Osteoblast (primary cell): ENCODE results near the gene KCNH4. TPM values are rescaled to one million over a fixed set of nuclear protein-coding genes. Genes with fewer than 3 reads are reported as not detected.

ENCODE experiments used
- DNase-seq: peaks from one replicate; pipeline ENCODE4 v3.0.0; 2011; ENCODE audit warnings: low spot score, mixed read lengths; ENCODE audit not compliant: insufficient read length; ENCODE audit errors: missing footprints
- H2AFZ ChIP-seq: 2 replicates; pipeline ENCODE4 v1.6.0; 2011; ENCODE audit warnings: mild to moderate bottlenecking, low read length
- H3K27ac ChIP-seq: 2 replicates; pipeline ENCODE4 v1.5.1; 2011; ENCODE audit warnings: mild to moderate bottlenecking, low read depth, low read length, moderate library complexity
- H3K27me3 ChIP-seq: 2 replicates; pipeline ENCODE4 v1.6.0; 2012; ENCODE audit warnings: mild to moderate bottlenecking, control low read depth, inconsistent platforms, low read length, moderate library complexity; ENCODE audit not compliant: insufficient read depth
- H3K36me3 ChIP-seq: 2 replicates; pipeline ENCODE4 v1.5.1; 2011; ENCODE audit warnings: mild to moderate bottlenecking, low read length, control low read depth, moderate library complexity; ENCODE audit not compliant: insufficient read depth
- H3K4me1 ChIP-seq: 2 replicates; pipeline ENCODE4 v1.5.1; 2011; ENCODE audit warnings: mild to moderate bottlenecking, low read length, control low read depth, moderate library complexity; ENCODE audit not compliant: insufficient read depth
- H3K4me2 ChIP-seq: 2 replicates; pipeline ENCODE4 v1.6.0; 2011; ENCODE audit warnings: mild to moderate bottlenecking, low read length; ENCODE audit not compliant: insufficient read depth
- H3K4me3 ChIP-seq: fragments of 200-600 bp; sonication (generic); 3 replicates; pipeline ENCODE4 v1.5.1; 2012; ENCODE audit warnings: mild to moderate bottlenecking, low read length, inconsistent platforms; ENCODE audit not compliant: insufficient read depth
- H3K79me2 ChIP-seq: 2 replicates; pipeline ENCODE4 v1.6.0; 2012; ENCODE audit warnings: mild to moderate bottlenecking, low read length, control low read depth, inconsistent platforms; ENCODE audit not compliant: insufficient read depth
- H3K9me3 ChIP-seq: 2 replicates; pipeline ENCODE4 v1.5.1; 2011; ENCODE audit warnings: low read depth, low read length, control low read depth
- H4K20me1 ChIP-seq: 2 replicates; pipeline ENCODE4 v1.6.0; 2012; ENCODE audit warnings: mild to moderate bottlenecking, low read length, control low read depth; ENCODE audit not compliant: insufficient read depth
- CTCF ChIP-seq: IDR thresholded peaks from 2 replicates; pipeline ENCODE4 v1.5.1; 2011; ENCODE audit warnings: mild to moderate bottlenecking, low read depth, low read length, moderate library complexity; ENCODE audit errors: extremely low read depth
- total RNA-seq: library from RNA; depleted of rRNA; stranded (reverse); fragments of >200 nt; gene quantifications from 2 replicates; pipeline ENCODE4 v1.2.3, GENCODE V29; 2012

The KCNH4 gene
- total RNA-seq, 1 donor: not detected

- peaks cover 26% of the 10 kb centered on the region for H3K4me1 ChIP-seq
- H2AFZ ChIP-seq: peak overlapping the region; percentile 99
- H3K36me3 ChIP-seq: no peaks in the 10 kb centered on the region
- no peaks in the 10 kb centered on the region for H3K9me3 ChIP-seq
- no peaks in the 10 kb centered on the region for H4K20me1 ChIP-seq
- peak overlapping the region; percentile 28 for H3K27ac ChIP-seq
- peak overlapping the region; percentile 82 for H3K4me3 ChIP-seq
- peaks cover 29% of the 10 kb centered on the region for H3K27me3 ChIP-seq
- TF ChIP-seq CTCF: peak; percentile 67
- peak overlapping the region; percentile 94 for H3K4me2 ChIP-seq
- DNase-seq: peak; percentile 99
- H3K79me2 ChIP-seq: no peaks in the 10 kb centered on the region
Observed at GRCh38 chr17:42183741-42184711, 3.1 kb upstream of the KCNH4 start.

- Histone ChIP-seq H3K27ac (no peak overlapping the region), H4K20me1 (no peaks in the 10 kb centered on the region), H3K4me1 (peaks cover 26% of the 10 kb centered on the region), H3K4me2 (peak overlapping the region; percentile 94), H2AFZ (peak overlapping the region; percentile 99), H3K4me3 (peak overlapping the region; percentile 82), H3K79me2 (no peaks in the 10 kb centered on the region), H3K36me3 (no peaks in the 10 kb centered on the region), H3K9me3 (no peaks in the 10 kb centered on the region), H3K27me3 (peaks cover 32% of the 10 kb centered on the region)
- DNase-seq: peak; percentile 97
- TF ChIP-seq CTCF: no peak
Observed at GRCh38 chr17:42182927-42183734, 2.2 kb upstream of the KCNH4 start.

- Histone ChIP-seq H3K4me3 (no peak overlapping the region), H4K20me1 (no peaks in the 10 kb centered on the region), H3K36me3 (no peaks in the 10 kb centered on the region), H3K4me2 (no peak overlapping the region), H3K27me3 (peaks cover 32% of the 10 kb centered on the region), H3K9me3 (no peaks in the 10 kb centered on the region), H3K27ac (no peak overlapping the region), H2AFZ (no peak overlapping the region), H3K4me1 (peaks cover 26% of the 10 kb centered on the region), H3K79me2 (no peaks in the 10 kb centered on the region)
- TF ChIP-seq CTCF: no peak
- DNase-seq: no peak
Observed at GRCh38 chr17:42181851-42182207, 887 bp upstream of the KCNH4 start.
